HPDE6-E6E7 (cell line): Measurements from ENCODE around the gene TCTA.

Experiments
- DNase-seq: peaks from one replicate; pipeline ENCODE4 v3.0.0; 2011; ENCODE audit warnings: missing footprints; ENCODE audit errors: extremely low spot score

TCTA gene

GRCh38 chr3:49410846-49411534, 1.2 kb upstream of the TCTA start:
- DNase-seq, result no peak

GRCh38 chr3:49411535-49411967, 672 bp upstream of the TCTA start:
- no peak for DNase-seq

- DNase-seq, result no peak
These were observed 562 bp downstream of the TCTA start for GRCh38 chr3:49412632-49413337.

- no peak for DNase-seq
These were observed 1.1 kb downstream of the TCTA start for GRCh38 chr3:49413338-49413734.

- DNase-seq, result no peak
These were observed 2.5 kb downstream of the TCTA start for GRCh38 chr3:49414753-49415152.

- no peak for DNase-seq
These were observed 3.8 kb downstream of the TCTA start for GRCh38 chr3:49415931-49416601.

GRCh38 chr3:49416867-49417266, 4.6 kb downstream of the TCTA start:
- no peak for DNase-seq

GRCh38 chr3:49417516-49418120, 5.4 kb downstream of the TCTA start:
- DNase-seq, result no peak

GRCh38 chr3:49421890-49422378, 9.7 kb downstream of the TCTA start:
- DNase-seq, result no peak

- DNase-seq, result no peak
These were observed 10.4 kb downstream of the TCTA start, which contains the start of gene AMT for GRCh38 chr3:49422379-49423248. Gene AMT (minus strand): TSS chr3:49422473. CDS start chr3:49422450, 23 bp downstream.

- DNase-seq, result no peak
These were observed 12.6 kb downstream of the TCTA start for GRCh38 chr3:49424816-49425215.

GRCh38 chr3:49427586-49427985, 15.4 kb downstream of the TCTA start:
- no peak for DNase-seq

- no peak for DNase-seq
These were observed 16.5 kb downstream of the TCTA start for GRCh38 chr3:49428752-49429080.

GRCh38 chr3:49434731-49435130, 22.5 kb downstream of the TCTA start:
- DNase-seq, result no peak

GRCh38 chr3:49445391-49445790, 33.2 kb downstream of the TCTA start:
- no peak for DNase-seq

- no peak for DNase-seq
These were observed 41.4 kb downstream of the TCTA start for GRCh38 chr3:49453621-49454020.

GRCh38 chr3:49454458-49454857, 42.2 kb downstream of the TCTA start:
- no peak for DNase-seq

GRCh38 chr3:49454898-49455681, 42.9 kb downstream of the TCTA start:
- no peak for DNase-seq

GRCh38 chr3:49456466-49456865, 44.2 kb downstream of the TCTA start:
- DNase-seq, result no peak

- no peak for DNase-seq
These were observed 48.1 kb downstream of the TCTA start for GRCh38 chr3:49460188-49460890.
